ENCODE results near the gene ADPRM. TPM values are rescaled to one million over a fixed set of nuclear protein-coding genes. Genes with fewer than 3 reads are reported as not detected.

Gene ADPRM
- total and polyA plus RNA-seq, 2 experiments from 2014 or later = 6.8 to 8.8 TPM

DNA sequence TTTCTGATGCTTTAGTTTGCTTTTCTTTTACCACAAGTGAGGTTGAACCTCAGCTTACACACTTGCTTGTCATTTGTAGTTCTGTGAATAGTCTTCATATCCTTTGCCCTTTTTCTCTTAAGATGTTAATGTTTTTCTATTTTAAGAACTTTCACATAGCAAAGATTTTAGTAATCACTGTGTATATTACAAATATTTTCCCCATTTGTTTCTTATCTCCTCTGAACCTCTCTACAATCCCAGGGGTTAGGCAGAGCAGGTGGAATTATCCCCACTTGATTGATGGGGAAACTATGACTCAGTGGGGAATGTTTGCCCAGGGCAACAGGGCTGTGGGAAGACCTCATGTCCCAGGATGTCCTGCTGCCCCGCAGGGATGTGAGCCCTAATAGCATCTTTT is 28.6 kb upstream of the ADPRM start:
- Mint-ChIP-seq H3K4me3 (no peak overlapping the region), H3K27ac (no peak overlapping the region), H3K27me3 (ENCODE audit: insufficient read depth, low read depth, poor library complexity) (no peaks in the 10 kb centered on the region), H3K36me3 (ENCODE audit: low read depth) (peaks cover 3% of the 10 kb centered on the region; the same call in 2 of the 3 replicates), H3K4me1 (no peaks in the 10 kb centered on the region), H3K9me3 (no peaks in the 10 kb centered on the region)
- H3K79me2 ChIP-seq (replicated peaks; ENCODE audit: insufficient read depth) = no peaks in the 10 kb centered on the region
- H2AFZ ChIP-seq = no peak overlapping the region
- no peaks in the 10 kb centered on the region for H3K36me3 ChIP-seq (ENCODE audit: insufficient read depth)
- no peaks in the 10 kb centered on the region for H3K27me3 ChIP-seq (ENCODE audit: insufficient read depth)
- H3K4me3 ChIP-seq = no peak overlapping the region
- TF ChIP-seq EZH2phosphoT487 (IDR thresholded peaks at IDR 0.05; ENCODE audit: unreplicated experiment) (no peak), ZNF114 (CRISPR knock-in tag; IDR thresholded peaks at IDR 0.05) (no peak), STAT1 (IDR thresholded peaks at IDR 0.05; ENCODE audit: unreplicated experiment) (no peak), NANOG (IDR thresholded peaks at IDR 0.05; ENCODE audit: borderline replicate concordance) (no peak), JUNB (IDR thresholded peaks at IDR 0.05; ENCODE audit: unreplicated experiment) (no peak), POLR2AphosphoS5 (IDR thresholded peaks at IDR 0.05; ENCODE audit: low read depth) (no peak), CREB1 (CRISPR knock-in tag; IDR thresholded peaks at IDR 0.05; ENCODE audit: low read depth) (no peak), EZH2 (IDR thresholded peaks at IDR 0.05; ENCODE audit: low read depth, unreplicated experiment) (no peak), ZNF331 (CRISPR knock-in tag; IDR thresholded peaks at IDR 0.05; ENCODE audit: low read depth) (no peak)
- TF ChIP-seq, protein P1, sequence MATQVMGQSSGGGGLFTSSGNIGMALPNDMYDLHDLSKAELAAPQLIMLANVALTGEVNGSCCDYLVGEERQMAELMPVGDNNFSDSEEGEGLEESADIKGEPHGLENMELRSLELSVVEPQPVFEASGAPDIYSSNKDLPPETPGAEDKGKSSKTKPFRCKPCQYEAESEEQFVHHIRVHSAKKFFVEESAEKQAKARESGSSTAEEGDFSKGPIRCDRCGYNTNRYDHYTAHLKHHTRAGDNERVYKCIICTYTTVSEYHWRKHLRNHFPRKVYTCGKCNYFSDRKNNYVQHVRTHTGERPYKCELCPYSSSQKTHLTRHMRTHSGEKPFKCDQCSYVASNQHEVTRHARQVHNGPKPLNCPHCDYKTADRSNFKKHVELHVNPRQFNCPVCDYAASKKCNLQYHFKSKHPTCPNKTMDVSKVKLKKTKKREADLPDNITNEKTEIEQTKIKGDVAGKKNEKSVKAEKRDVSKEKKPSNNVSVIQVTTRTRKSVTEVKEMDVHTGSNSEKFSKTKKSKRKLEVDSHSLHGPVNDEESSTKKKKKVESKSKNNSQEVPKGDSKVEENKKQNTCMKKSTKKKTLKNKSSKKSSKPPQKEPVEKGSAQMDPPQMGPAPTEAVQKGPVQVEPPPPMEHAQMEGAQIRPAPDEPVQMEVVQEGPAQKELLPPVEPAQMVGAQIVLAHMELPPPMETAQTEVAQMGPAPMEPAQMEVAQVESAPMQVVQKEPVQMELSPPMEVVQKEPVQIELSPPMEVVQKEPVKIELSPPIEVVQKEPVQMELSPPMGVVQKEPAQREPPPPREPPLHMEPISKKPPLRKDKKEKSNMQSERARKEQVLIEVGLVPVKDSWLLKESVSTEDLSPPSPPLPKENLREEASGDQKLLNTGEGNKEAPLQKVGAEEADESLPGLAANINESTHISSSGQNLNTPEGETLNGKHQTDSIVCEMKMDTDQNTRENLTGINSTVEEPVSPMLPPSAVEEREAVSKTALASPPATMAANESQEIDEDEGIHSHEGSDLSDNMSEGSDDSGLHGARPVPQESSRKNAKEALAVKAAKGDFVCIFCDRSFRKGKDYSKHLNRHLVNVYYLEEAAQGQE (IDR thresholded peaks at IDR 0.05; ENCODE audit: unreplicated experiment) = no peak
- TF ChIP-seq, protein P2, sequence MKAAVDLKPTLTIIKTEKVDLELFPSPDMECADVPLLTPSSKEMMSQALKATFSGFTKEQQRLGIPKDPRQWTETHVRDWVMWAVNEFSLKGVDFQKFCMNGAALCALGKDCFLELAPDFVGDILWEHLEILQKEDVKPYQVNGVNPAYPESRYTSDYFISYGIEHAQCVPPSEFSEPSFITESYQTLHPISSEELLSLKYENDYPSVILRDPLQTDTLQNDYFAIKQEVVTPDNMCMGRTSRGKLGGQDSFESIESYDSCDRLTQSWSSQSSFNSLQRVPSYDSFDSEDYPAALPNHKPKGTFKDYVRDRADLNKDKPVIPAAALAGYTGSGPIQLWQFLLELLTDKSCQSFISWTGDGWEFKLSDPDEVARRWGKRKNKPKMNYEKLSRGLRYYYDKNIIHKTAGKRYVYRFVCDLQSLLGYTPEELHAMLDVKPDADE (IDR thresholded peaks at IDR 0.05) = no peak
- TF ChIP-seq, protein P3, sequence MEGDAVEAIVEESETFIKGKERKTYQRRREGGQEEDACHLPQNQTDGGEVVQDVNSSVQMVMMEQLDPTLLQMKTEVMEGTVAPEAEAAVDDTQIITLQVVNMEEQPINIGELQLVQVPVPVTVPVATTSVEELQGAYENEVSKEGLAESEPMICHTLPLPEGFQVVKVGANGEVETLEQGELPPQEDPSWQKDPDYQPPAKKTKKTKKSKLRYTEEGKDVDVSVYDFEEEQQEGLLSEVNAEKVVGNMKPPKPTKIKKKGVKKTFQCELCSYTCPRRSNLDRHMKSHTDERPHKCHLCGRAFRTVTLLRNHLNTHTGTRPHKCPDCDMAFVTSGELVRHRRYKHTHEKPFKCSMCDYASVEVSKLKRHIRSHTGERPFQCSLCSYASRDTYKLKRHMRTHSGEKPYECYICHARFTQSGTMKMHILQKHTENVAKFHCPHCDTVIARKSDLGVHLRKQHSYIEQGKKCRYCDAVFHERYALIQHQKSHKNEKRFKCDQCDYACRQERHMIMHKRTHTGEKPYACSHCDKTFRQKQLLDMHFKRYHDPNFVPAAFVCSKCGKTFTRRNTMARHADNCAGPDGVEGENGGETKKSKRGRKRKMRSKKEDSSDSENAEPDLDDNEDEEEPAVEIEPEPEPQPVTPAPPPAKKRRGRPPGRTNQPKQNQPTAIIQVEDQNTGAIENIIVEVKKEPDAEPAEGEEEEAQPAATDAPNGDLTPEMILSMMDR (conservative IDR thresholded peaks at IDR 0.05; ENCODE audit: low read depth in 2 of 2) = no peak
- TF ChIP-seq, protein P4, sequence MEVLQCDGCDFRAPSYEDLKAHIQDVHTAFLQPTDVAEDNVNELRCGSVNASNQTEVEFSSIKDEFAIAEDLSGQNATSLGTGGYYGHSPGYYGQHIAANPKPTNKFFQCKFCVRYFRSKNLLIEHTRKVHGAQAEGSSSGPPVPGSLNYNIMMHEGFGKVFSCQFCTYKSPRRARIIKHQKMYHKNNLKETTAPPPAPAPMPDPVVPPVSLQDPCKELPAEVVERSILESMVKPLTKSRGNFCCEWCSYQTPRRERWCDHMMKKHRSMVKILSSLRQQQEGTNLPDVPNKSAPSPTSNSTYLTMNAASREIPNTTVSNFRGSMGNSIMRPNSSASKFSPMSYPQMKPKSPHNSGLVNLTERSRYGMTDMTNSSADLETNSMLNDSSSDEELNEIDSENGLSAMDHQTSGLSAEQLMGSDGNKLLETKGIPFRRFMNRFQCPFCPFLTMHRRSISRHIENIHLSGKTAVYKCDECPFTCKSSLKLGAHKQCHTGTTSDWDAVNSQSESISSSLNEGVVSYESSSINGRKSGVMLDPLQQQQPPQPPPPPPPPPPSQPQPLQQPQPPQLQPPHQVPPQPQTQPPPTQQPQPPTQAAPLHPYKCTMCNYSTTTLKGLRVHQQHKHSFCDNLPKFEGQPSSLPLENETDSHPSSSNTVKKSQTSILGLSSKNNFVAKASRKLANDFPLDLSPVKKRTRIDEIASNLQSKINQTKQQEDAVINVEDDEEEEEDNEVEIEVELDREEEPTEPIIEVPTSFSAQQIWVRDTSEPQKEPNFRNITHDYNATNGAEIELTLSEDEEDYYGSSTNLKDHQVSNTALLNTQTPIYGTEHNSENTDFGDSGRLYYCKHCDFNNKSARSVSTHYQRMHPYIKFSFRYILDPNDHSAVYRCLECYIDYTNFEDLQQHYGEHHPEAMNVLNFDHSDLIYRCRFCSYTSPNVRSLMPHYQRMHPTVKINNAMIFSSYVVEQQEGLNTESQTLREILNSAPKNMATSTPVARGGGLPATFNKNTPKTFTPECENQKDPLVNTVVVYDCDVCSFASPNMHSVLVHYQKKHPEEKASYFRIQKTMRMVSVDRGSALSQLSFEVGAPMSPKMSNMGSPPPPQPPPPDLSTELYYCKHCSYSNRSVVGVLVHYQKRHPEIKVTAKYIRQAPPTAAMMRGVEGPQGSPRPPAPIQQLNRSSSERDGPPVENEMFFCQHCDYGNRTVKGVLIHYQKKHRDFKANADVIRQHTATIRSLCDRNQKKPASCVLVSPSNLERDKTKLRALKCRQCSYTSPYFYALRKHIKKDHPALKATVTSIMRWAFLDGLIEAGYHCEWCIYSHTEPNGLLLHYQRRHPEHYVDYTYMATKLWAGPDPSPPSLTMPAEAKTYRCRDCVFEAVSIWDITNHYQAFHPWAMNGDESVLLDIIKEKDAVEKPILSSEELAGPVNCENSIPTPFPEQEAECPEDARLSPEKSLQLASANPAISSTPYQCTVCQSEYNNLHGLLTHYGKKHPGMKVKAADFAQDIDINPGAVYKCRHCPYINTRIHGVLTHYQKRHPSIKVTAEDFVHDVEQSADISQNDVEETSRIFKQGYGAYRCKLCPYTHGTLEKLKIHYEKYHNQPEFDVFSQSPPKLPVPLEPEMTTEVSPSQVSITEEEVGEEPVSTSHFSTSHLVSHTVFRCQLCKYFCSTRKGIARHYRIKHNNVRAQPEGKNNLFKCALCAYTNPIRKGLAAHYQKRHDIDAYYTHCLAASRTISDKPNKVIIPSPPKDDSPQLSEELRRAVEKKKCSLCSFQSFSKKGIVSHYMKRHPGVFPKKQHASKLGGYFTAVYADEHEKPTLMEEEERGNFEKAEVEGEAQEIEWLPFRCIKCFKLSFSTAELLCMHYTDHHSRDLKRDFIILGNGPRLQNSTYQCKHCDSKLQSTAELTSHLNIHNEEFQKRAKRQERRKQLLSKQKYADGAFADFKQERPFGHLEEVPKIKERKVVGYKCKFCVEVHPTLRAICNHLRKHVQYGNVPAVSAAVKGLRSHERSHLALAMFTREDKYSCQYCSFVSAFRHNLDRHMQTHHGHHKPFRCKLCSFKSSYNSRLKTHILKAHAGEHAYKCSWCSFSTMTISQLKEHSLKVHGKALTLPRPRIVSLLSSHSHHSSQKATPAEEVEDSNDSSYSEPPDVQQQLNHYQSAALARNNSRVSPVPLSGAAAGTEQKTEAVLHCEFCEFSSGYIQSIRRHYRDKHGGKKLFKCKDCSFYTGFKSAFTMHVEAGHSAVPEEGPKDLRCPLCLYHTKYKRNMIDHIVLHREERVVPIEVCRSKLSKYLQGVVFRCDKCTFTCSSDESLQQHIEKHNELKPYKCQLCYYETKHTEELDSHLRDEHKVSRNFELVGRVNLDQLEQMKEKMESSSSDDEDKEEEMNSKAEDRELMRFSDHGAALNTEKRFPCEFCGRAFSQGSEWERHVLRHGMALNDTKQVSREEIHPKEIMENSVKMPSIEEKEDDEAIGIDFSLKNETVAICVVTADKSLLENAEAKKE (CRISPR knock-in tag; IDR thresholded peaks at IDR 0.05) = no peak
- no peaks in the 10 kb centered on the region for H4K20me1 ChIP-seq (replicated peaks; ENCODE audit: insufficient read depth)
- no peaks in the 10 kb centered on the region for H3K4me1 ChIP-seq (ENCODE audit: insufficient read depth)
- DNase-seq (ENCODE audit: low spot score) (no peak), ATAC-seq (no peak)
- H3K27ac ChIP-seq (ENCODE audit: low read depth) = no peak overlapping the region
- no peak overlapping the region for H3K4me2 ChIP-seq
- no peaks in the 10 kb centered on the region for H3F3A ChIP-seq (replicated peaks; ENCODE audit: low read depth)
- H3K9me2 ChIP-seq (ENCODE audit: insufficient read depth) = no peaks in the 10 kb centered on the region
